Thyroid gland (tissue), 4 donors: ENCODE measurements around the gene RELA. TPM values are rescaled to one million over a fixed set of nuclear protein-coding genes. Genes with fewer than 3 reads are reported as not detected.
"Not testable (repeated sequence)": the region's sequence is repeated elsewhere in the genome, so short reads cannot be mapped to it uniquely, and the experiment has no call there.

Source experiments
- DNase-seq, 2 donors: peaks; one replicate each; pipeline ENCODE4 v3.0.0-alpha.2; 2019
- H3K27ac ChIP-seq, 3 donors: fragments of 200-600 bp; sonication (generic); 1 replicate in 2 of 3; 2 replicates in 1 of 3; pipeline ENCODE4 v1.5.1; 2016 to 2019; ENCODE audit warnings: mild to moderate bottlenecking in 1 of 3, moderate library complexity in 1 of 3
- H3K27me3 ChIP-seq: fragments of 200-600 bp; sonication (generic); one replicate; pipeline ENCODE4 v1.5.1; 2019
- H3K36me3 ChIP-seq, 2 donors: fragments of 200-600 bp; sonication (generic); one replicate each; pipeline ENCODE4 v1.5.1; 2016 to 2019
- H3K4me1 ChIP-seq, 2 donors: fragments of 200-600 bp; sonication (generic); one replicate each; pipeline ENCODE4 v1.5.1; 2017 to 2019
- H3K4me3 ChIP-seq, 3 donors: fragments of 200-600 bp; sonication (generic); replicated peaks in 1 of 3; 1 replicate in 2 of 3; 2 replicates in 1 of 3; pipeline ENCODE4 v1.5.1; 2016; ENCODE audit warnings: mild to moderate bottlenecking in 1 of 3
- H3K9me3 ChIP-seq: fragments of 200-600 bp; sonication (generic); one replicate; pipeline ENCODE4 v1.5.1; 2017
- CTCF ChIP-seq, 6 experiments: fragments of 200-600 bp in 3 of 6; fragments of 450-650 bp in 3 of 6; sonication (generic) in 3 of 6; IDR thresholded peaks; one replicate each; pipeline ENCODE4 v1.5.1; 2016 to 2019; ENCODE audit warnings: antibody characterized with exemption in 6 of 6, mild to moderate bottlenecking in 2 of 6, inconsistent platforms in 1 of 6, moderate library complexity in 1 of 6
- POLR2A ChIP-seq, 2 donors: fragments of 450-650 bp; IDR thresholded peaks; one replicate each; pipeline ENCODE4 v1.6.1; 2017; ENCODE audit warnings: antibody characterized with exemption in 2 of 2, mild to moderate bottlenecking in 2 of 2, moderate library complexity in 1 of 2
- WGBS, 2 donors: methylation state at CpG; one replicate each; pipeline ENCODE4 v1.1.5; 2017; 5-methylcytosine and 5-hydroxymethylcytosine counted together
- intact Hi-C: fragments of 100-400 bp; cut with DNase I; formaldehyde crosslinking; loops from one replicate; pipeline ENCODE4 v1.15.1; 2023
- total RNA-seq, 4 donors: library from RNA; depleted of rRNA; stranded (reverse); fragments of >200 nt; gene quantifications; one replicate each; pipeline ENCODE4 v1.2.3, GENCODE V29; 2016

Gene RELA
- total RNA-seq, 4 donors from 2014 or later, result 40.3 to 55.8 (median 48.7) TPM

- WGBS, 2 donors, result 80 to 91% methylated on average over 5 to 7 of the region's 7 CpGs
- no peak for TF ChIP-seq CTCF (IDR thresholded peaks at IDR 0.05)
- no peak for TF ChIP-seq POLR2A (IDR thresholded peaks at IDR 0.05)
- no peak for DNase-seq
- no peak overlapping the region for H3K4me3 ChIP-seq
- H3K9me3 ChIP-seq, result no peaks in the 10 kb centered on the region
- intact Hi-C loops, result no loop called here
- H3K4me1 ChIP-seq, result peaks cover 17 to 22% of the 10 kb centered on the region in 2 donors
- H3K27me3 ChIP-seq, result no peaks in the 10 kb centered on the region
- no peaks in the 10 kb centered on the region for H3K36me3 ChIP-seq
- no peak overlapping the region for H3K27ac ChIP-seq
Measured at GRCh38 chr11:65699306-65699705, 36.6 kb upstream of the RELA start.

- TF ChIP-seq POLR2A (IDR thresholded peaks at IDR 0.05) (no peak), CTCF (IDR thresholded peaks at IDR 0.05) (no peak)
- DNase-seq, result no peak
- intact Hi-C loops, result no loop called here
- H3K27ac ChIP-seq, result no peak overlapping the region
- peaks cover 26 to 33% of the 10 kb centered on the region in 2 donors for H3K4me1 ChIP-seq
- WGBS, 2 donors, result 61 to 82% methylated on average over 8 of the region's 8 CpGs
- H3K4me3 ChIP-seq, result no peak overlapping the region
- no peaks in the 10 kb centered on the region for H3K27me3 ChIP-seq
- no peaks in the 10 kb centered on the region for H3K9me3 ChIP-seq
- no peaks in the 10 kb centered on the region for H3K36me3 ChIP-seq
Measured at GRCh38 chr11:65698205-65698604, 35.5 kb upstream of the RELA start.

GRCh38 chr11:65696802-65697552, 34.3 kb upstream of the RELA start:
- Histone ChIP-seq H3K4me1 (peaks cover 26 to 35% of the 10 kb centered on the region in 2 donors), H3K27ac (no peak overlapping the region), H3K36me3 (no peaks in the 10 kb centered on the region), H3K27me3 (no peaks in the 10 kb centered on the region), H3K4me3 (no peak overlapping the region), H3K9me3 (no peaks in the 10 kb centered on the region)
- intact Hi-C loops, result no loop called here
- 83 to 87% methylated on average over 5 of the region's 5 CpGs for WGBS, 2 donors
- no peak for TF ChIP-seq POLR2A (IDR thresholded peaks at IDR 0.05)
- no peak for TF ChIP-seq CTCF (IDR thresholded peaks at IDR 0.05)
- DNase-seq, result no peak

- intact Hi-C loops, result no loop called here
- TF ChIP-seq POLR2A (IDR thresholded peaks at IDR 0.05) (no peak), CTCF (IDR thresholded peaks at IDR 0.05) (no peak)
- no peaks in the 10 kb centered on the region for H3K27me3 ChIP-seq
- peak; percentile 90 to 92 for DNase-seq
- peak overlapping the region; percentile 37 to 65 (median 39) for H3K27ac ChIP-seq
- WGBS, 2 donors, result 34 to 42% methylated on average over 12 of the region's 12 CpGs
- H3K9me3 ChIP-seq, result no peaks in the 10 kb centered on the region
- peaks cover 26 to 35% of the 10 kb centered on the region in 2 donors for H3K4me1 ChIP-seq
- no peaks in the 10 kb centered on the region for H3K36me3 ChIP-seq
- no peak overlapping the region for H3K4me3 ChIP-seq
Measured at GRCh38 chr11:65695459-65696241, 32.9 kb upstream of the RELA start.

- Histone ChIP-seq H3K4me3 (no peak overlapping the region), H3K4me1 (peaks cover 26 to 35% of the 10 kb centered on the region in 2 donors), H3K27me3 (no peaks in the 10 kb centered on the region), H3K27ac (no peak overlapping the region), H3K36me3 (no peaks in the 10 kb centered on the region), H3K9me3 (no peaks in the 10 kb centered on the region)
- WGBS, 2 donors, result 75 to 80% methylated on average over 11 of the region's 11 CpGs
- intact Hi-C loops, result no loop called here
- TF ChIP-seq CTCF (IDR thresholded peaks at IDR 0.05), result no peak
- TF ChIP-seq POLR2A (IDR thresholded peaks at IDR 0.05), result no peak
- no peak for DNase-seq
Measured at GRCh38 chr11:65692367-65692766, 29.7 kb upstream of the RELA start.

GRCh38 chr11:65691847-65692246, 29.1 kb upstream of the RELA start:
- DNase-seq, H3K27me3 ChIP-seq, H3K4me3 ChIP-seq, H3K36me3 ChIP-seq, intact Hi-C loops, H3K27ac ChIP-seq, H3K9me3 ChIP-seq: not testable (repeated sequence)
- H3K4me1 ChIP-seq, result peaks cover 26 to 35% of the 10 kb centered on the region in 2 donors
- 92 to 93% methylated on average over 8 of the region's 8 CpGs for WGBS, 2 donors
